OCI-LY1 (cell line): ENCODE results near the gene SCAP.

Experiments
- EZH2 ChIP-seq: fragments of 200-600 bp; sonication (generic), shearing (Covaris generic); IDR thresholded peaks from 2 replicates; pipeline ENCODE4 v1.8.0; 2017; ENCODE audit warnings: borderline replicate concordance, mixed run types, mild to moderate bottlenecking, antibody characterized with exemption, low read length, moderate library complexity, mixed read lengths
- TF ChIP-seq, protein P1 (sequence below): fragments of 200-600 bp; sonication (generic), shearing (Covaris generic); IDR thresholded peaks from 2 replicates; pipeline ENCODE4 v1.5.1; 2017; ENCODE audit warnings: mild to moderate bottlenecking, antibody characterized with exemption, low read length, moderate library complexity, mixed read lengths

DNA sequence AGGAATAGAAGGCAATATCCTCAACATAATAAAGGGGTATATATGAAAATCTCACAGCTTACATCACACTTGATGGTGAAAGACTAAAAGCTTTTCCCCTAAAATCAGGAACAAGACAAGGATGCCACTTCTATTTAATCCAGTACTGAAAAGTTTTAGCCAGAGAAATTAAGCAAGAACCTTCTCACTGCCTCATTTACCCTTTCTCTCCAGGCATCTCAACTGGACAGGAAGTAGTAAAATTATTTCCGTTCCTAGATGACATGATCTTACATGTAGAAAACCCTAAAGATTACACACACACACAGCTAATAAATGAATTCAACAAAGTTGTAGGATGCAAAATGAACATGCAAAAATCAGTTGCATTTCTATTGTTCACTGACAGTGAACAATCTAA is 11.2 kb downstream of the SCAP start:
- TF ChIP-seq, protein P1, sequence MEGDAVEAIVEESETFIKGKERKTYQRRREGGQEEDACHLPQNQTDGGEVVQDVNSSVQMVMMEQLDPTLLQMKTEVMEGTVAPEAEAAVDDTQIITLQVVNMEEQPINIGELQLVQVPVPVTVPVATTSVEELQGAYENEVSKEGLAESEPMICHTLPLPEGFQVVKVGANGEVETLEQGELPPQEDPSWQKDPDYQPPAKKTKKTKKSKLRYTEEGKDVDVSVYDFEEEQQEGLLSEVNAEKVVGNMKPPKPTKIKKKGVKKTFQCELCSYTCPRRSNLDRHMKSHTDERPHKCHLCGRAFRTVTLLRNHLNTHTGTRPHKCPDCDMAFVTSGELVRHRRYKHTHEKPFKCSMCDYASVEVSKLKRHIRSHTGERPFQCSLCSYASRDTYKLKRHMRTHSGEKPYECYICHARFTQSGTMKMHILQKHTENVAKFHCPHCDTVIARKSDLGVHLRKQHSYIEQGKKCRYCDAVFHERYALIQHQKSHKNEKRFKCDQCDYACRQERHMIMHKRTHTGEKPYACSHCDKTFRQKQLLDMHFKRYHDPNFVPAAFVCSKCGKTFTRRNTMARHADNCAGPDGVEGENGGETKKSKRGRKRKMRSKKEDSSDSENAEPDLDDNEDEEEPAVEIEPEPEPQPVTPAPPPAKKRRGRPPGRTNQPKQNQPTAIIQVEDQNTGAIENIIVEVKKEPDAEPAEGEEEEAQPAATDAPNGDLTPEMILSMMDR: no peak
- no peak for TF ChIP-seq EZH2
